Activated T-cell treated with anti-CD3 and anti-CD28 coated beads, Interleukin-2, amount 50 U/mL, for 1 hour (primary cell): ENCODE results near the gene NR2E3.

Source experiments
- DNase-seq: peaks from one replicate; pipeline ENCODE4 v3.0.0-alpha.2; 2020

NR2E3 gene

GRCh38 chr15:71792521-71792920, 17.8 kb upstream of the NR2E3 start:
- no peak for DNase-seq

- DNase-seq, result no peak
These were observed 11.7 kb upstream of the NR2E3 start for GRCh38 chr15:71798641-71799040.

GRCh38 chr15:71800190-71800589, 10.2 kb upstream of the NR2E3 start:
- no peak for DNase-seq

- DNase-seq, result no peak
These were observed 9.3 kb upstream of the NR2E3 start for GRCh38 chr15:71800835-71801745.

- DNase-seq, result no peak
These were observed 8.3 kb upstream of the NR2E3 start for GRCh38 chr15:71801935-71802655.

GRCh38 chr15:71802770-71803169, 7.6 kb upstream of the NR2E3 start:
- DNase-seq, result no peak

GRCh38 chr15:71804226-71804625, 6.1 kb upstream of the NR2E3 start:
- DNase-seq, result no peak

GRCh38 chr15:71804695-71805470, 5.5 kb upstream of the NR2E3 start:
- no peak for DNase-seq

- no peak for DNase-seq
These were observed 3.9 kb upstream of the NR2E3 start for GRCh38 chr15:71806452-71806931.

GRCh38 chr15:71807125-71807629, 3.2 kb upstream of the NR2E3 start:
- DNase-seq, result no peak

- DNase-seq, result no peak
These were observed 2.7 kb upstream of the NR2E3 start for GRCh38 chr15:71807691-71808091.

GRCh38 chr15:71808311-71809020, 1.9 kb upstream of the NR2E3 start:
- DNase-seq, result no peak

- no peak for DNase-seq
These were observed 1.0 kb upstream of the NR2E3 start for GRCh38 chr15:71809346-71809745.

GRCh38 chr15:71811036-71811736, 832 bp downstream of the NR2E3 start:
- no peak for DNase-seq

GRCh38 chr15:71811752-71812735, 1.7 kb downstream of the NR2E3 start:
- no peak for DNase-seq

- no peak for DNase-seq
These were observed 2.8 kb downstream of the NR2E3 start for GRCh38 chr15:71812966-71813722.

GRCh38 chr15:71813723-71814470, 3.5 kb downstream of the NR2E3 start:
- no peak for DNase-seq

- DNase-seq, result no peak
These were observed 4.9 kb downstream of the NR2E3 start for GRCh38 chr15:71815301-71815700.

- no peak for DNase-seq
These were observed 7.0 kb downstream of the NR2E3 start for GRCh38 chr15:71817351-71817750.
